ENCODE data around the gene EMILIN1.
"Not testable (repeated sequence)": the region's sequence is repeated elsewhere in the genome, so short reads cannot be mapped to it uniquely, and the experiment has no call there.

EMILIN1 gene

GRCh38 chr2:27118525-27119329, 40.3 kb downstream of the EMILIN1 start, which contains the start of gene CGREF1:
CGREF1 (minus strand) TSS chr2:27119128; CDS start chr2:27104366, 14,762 bp downstream.
- in situ Hi-C loops (cut with HindIII; ENCODE audit: low sequenced_read_pairs), result no loop called here

DNA sequence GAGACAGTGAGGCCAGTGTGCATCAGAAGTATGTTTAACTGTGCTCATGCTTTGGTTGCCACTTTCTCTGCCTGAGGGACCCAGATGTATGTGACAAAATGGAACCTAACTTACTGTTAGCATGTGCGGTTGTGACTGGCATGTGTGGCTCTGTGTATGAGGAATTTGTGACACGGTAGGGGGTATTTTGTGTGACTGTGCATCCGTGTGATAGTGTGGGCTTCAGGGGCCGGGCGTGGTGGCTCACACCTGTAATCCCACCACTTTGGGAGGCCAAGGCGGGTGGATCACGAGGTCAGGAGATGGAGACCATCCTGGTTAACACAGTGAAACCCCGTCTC, 40.9 kb downstream of the EMILIN1 start:
- in situ Hi-C loops (cut with HindIII; ENCODE audit: low sequenced_read_pairs), result not testable (repeated sequence)

GRCh38 chr2:27121906-27122305, 43.5 kb downstream of the EMILIN1 start:
- in situ Hi-C loops (cut with HindIII; ENCODE audit: low sequenced_read_pairs), result loop anchor here (5.0 kb wide), 1 partner anchor 80 kb away; no protein-coding TSS in a partner anchor

- in situ Hi-C loops (cut with HindIII; ENCODE audit: low sequenced_read_pairs), result loop anchor here (5.0 kb wide), 1 partner anchor 80 kb away; no protein-coding TSS in a partner anchor
Observed at GRCh38 chr2:27122791-27123190, 44.4 kb downstream of the EMILIN1 start.

- in situ Hi-C loops (cut with HindIII; ENCODE audit: low sequenced_read_pairs), result loop anchor here (5.0 kb wide), 1 partner anchor 79 kb away; no protein-coding TSS in a partner anchor
Observed at GRCh38 chr2:27123302-27124150, 45.1 kb downstream of the EMILIN1 start, which contains the start of gene ABHD1. ABHD1 (plus strand) TSS chr2:27123815; CDS start chr2:27123949, 134 bp downstream.

DNA sequence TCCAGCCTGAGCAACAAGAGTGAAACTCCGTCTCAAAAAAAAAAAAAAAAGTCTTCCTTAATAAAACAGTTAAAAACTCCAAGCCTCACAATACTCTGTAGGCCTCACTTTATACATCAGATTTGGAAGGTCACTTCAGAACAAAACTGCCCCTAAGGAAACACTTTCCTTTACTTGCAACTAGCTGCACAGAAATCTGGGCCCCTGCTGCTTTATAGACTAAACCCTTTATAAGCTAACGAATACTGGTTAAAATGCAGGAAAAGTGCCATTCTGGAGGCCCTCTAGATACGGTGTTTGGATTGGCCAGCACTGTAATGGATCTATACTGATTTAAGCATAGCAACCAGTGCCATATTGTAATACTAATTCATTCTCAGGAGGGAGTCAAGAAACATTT, 46.7 kb downstream of the EMILIN1 start:
- in situ Hi-C loops (cut with HindIII; ENCODE audit: low sequenced_read_pairs), result loop anchor here (5.0 kb wide), 1 partner anchor 42 kb away; no protein-coding TSS in a partner anchor

GRCh38 chr2:27126252-27126710, 47.9 kb downstream of the EMILIN1 start:
- in situ Hi-C loops (cut with HindIII; ENCODE audit: low sequenced_read_pairs), result loop anchor here (5.0 kb wide), 1 partner anchor 41 kb away; no protein-coding TSS in a partner anchor

DNA sequence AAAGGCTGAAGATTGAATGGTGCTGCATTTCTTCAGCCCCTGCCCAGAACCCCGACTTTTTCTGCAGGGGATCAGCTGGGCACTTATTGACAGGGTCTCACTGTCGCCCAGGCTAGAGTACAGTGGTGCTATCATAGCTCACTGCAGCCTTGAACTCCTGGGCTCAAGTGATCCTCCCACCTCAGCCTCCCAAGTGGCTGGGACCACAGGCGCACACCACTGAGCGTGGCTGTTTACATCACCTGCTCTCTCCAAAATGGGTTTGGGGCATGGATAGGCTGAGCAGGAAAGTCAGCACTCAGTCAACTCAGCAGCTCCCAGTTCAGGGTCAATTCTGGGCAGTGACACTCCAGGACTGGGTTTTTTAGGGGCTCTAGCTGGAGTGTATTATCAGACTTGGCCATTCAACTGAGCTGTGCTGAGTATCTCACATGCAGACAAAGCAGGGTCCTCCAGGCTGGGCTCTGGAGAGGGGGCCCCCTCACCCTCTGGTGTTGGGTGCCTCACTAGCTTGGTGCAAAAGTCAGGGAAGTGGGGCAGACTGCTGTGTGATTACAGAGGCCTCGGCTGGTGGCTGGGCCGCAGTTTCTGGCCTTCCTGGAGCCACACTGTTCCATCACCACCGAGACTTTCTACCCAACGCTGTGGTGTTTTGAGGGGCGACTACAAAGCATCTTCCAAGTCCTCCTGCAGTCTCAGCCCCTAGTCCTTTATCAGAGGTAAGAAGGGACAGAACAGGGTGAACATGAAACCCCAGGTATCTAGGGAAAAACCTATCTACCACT, 49.7 kb downstream of the EMILIN1 start:
- in situ Hi-C loops (cut with HindIII; ENCODE audit: low sequenced_read_pairs), result loop anchor here (5.0 kb wide), 1 partner anchor 39 kb away; no protein-coding TSS in a partner anchor

- in situ Hi-C loops (cut with HindIII; ENCODE audit: low sequenced_read_pairs), result loop anchor here (5.0 kb wide), 1 partner anchor 38 kb away; no protein-coding TSS in a partner anchor
Observed at GRCh38 chr2:27128668-27129571, 50.5 kb downstream of the EMILIN1 start.

GRCh38 chr2:27130396-27130795, 52.0 kb downstream of the EMILIN1 start:
- in situ Hi-C loops (cut with HindIII; ENCODE audit: low sequenced_read_pairs), result no loop called here

GRCh38 chr2:27131429-27131828, 53.0 kb downstream of the EMILIN1 start:
- in situ Hi-C loops (cut with HindIII; ENCODE audit: low sequenced_read_pairs), result no loop called here

- in situ Hi-C loops (cut with HindIII; ENCODE audit: low sequenced_read_pairs), result no loop called here
Observed at GRCh38 chr2:27133195-27133875, 54.9 kb downstream of the EMILIN1 start.

DNA sequence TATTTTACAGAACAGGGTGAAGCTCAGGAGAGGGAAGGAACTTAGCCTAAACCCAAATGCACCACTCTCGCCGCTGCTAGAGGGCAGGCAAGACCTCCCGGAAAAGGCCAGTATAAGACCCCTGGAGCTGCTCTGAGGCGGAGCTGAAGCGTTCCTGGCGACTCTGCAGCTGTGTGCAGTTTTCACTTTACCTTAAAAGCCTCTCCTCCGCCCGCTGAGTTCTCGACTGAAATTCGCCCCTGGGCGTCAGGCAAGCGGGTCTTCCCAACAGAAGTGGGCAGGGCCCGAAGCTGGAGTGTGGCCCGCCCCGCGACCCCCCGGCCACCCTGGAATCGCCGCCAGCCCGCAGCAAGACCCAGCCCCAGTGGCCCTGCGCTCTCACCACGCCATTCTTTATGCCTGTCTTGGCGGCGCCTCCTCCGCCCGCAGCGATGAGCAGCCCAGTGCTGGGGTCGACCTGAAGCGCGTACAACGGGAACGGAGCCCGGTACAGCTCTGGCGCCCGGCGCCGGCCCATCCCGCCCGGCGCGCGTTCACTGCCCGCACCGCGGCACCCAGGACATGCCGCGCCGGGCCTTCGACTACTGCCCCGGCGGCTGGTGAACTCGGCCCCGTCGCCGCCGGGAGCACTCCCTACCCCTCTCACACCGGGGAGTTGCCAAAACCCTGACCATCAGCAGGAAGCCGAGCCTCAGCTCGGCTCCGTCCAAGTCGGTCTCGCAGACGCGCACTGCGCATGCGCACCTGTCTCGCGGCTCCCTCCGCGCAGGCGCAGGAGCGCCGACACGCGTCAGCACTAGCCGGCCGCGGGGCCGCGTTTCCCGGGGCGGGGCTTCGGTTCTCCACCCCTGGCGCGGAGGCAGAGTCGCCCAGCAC, 55.7 kb downstream of the EMILIN1 start, which contains the start of gene PREB:
PREB (minus strand) TSS at position 732 of the 876 bp plus-strand sequence; CDS start at position 517, 215 bp downstream.
- in situ Hi-C loops (cut with HindIII; ENCODE audit: low sequenced_read_pairs), result no loop called here

- in situ Hi-C loops (cut with HindIII; ENCODE audit: low sequenced_read_pairs), result no loop called here
Observed at GRCh38 chr2:27134781-27135477, 56.5 kb downstream of the EMILIN1 start.

DNA sequence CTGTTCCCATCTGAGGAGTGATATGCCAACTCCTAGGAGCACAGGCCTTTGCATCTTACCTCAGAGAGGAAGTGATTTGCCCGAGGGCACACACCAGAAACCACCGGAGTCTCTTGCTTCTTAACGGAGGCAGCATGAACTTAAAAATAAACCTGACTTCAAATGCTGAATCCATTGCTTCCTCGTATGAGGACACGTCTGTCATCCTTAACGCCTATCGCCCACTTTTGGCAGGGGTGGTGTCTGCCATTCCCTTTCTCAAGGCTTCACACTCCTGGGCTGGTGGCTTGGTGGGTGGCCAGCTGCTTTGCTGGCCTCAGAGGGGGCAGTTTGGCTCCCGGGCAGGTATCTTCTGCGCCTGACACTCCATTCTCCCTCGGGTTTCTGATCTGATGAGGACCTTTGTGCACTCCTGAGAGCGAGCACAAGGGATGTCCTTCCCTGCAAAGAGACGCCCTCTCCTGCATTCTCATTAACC, 57.1 kb downstream of the EMILIN1 start:
- in situ Hi-C loops (cut with HindIII; ENCODE audit: low sequenced_read_pairs), result no loop called here

Measured in endothelial cell of hepatic sinusoid (primary cell).